C4-2B (cell line): ENCODE data around the gene C14orf39.

Experiments used
- CTCF ChIP-seq: fragments of 450-650 bp; conservative IDR thresholded peaks from 2 replicates; pipeline ENCODE4 v1.5.1; 2017; ENCODE audit warnings: mild to moderate bottlenecking
- ZFX ChIP-seq: fragments of 450-650 bp; IDR thresholded peaks from 2 replicates; pipeline ENCODE4 v1.6.1; 2017

GRCh38 chr14:60512973-60513571 is 27.2 kb upstream of the C14orf39 start:
- TF ChIP-seq CTCF (no peak), ZFX (no peak)
